DMS153 treated with DMSO at 0.1 percent for 48 hours (cell line): ENCODE measurements around the gene PDX1.

Source experiments
- DNase-seq: peaks from one replicate; lab custom pipeline; 2025; ENCODE audit not compliant: unreplicated experiment; lab: John Stamatoyannopoulos, UW

PDX1 gene

GRCh38 chr13:27919934-27920676 lies at the start of gene PDX1:
TSS of gene PDX1 (plus strand) at chr13:27920000. CDS start at chr13:27920139, 139 bp downstream.
- peak; percentile 62 for DNase-seq

- DNase-seq: no peak
These were observed 41.5 kb upstream of the PDX1 start for GRCh38 chr13:27878274-27878673.

- DNase-seq: no peak
These were observed 30.3 kb upstream of the PDX1 start for GRCh38 chr13:27889471-27889870.

- no peak for DNase-seq
These were observed 23.1 kb upstream of the PDX1 start for GRCh38 chr13:27896726-27897125.

GRCh38 chr13:27904719-27905118 lies 15.1 kb upstream of the PDX1 start:
- no peak for DNase-seq

GRCh38 chr13:27905650-27906049 lies 14.2 kb upstream of the PDX1 start:
- DNase-seq: no peak

- no peak for DNase-seq
These were observed 12.5 kb upstream of the PDX1 start for GRCh38 chr13:27907121-27907787.

GRCh38 chr13:27909378-27909777 lies 10.4 kb upstream of the PDX1 start:
- no peak for DNase-seq

- no peak for DNase-seq
These were observed 8.3 kb upstream of the PDX1 start for GRCh38 chr13:27911521-27911920.

- DNase-seq: no peak
These were observed 6.6 kb upstream of the PDX1 start for GRCh38 chr13:27913160-27913559.

GRCh38 chr13:27915301-27916207 lies 4.2 kb upstream of the PDX1 start:
- DNase-seq: no peak

GRCh38 chr13:27917121-27917947 lies 2.5 kb upstream of the PDX1 start:
- no peak for DNase-seq

GRCh38 chr13:27918041-27918917 lies 1.5 kb upstream of the PDX1 start:
- DNase-seq: no peak

- DNase-seq: no peak
These were observed 712 bp upstream of the PDX1 start for GRCh38 chr13:27918918-27919658.

- no peak for DNase-seq
These were observed 204 bp upstream of the PDX1 start for GRCh38 chr13:27919659-27919933.

- peak; percentile 42 for DNase-seq
These were observed 1.0 kb downstream of the PDX1 start for GRCh38 chr13:27920677-27921420.

GRCh38 chr13:27921421-27921960 lies 1.7 kb downstream of the PDX1 start:
- DNase-seq: no peak
